GM15510 (cell line): ENCODE data around the gene BIRC5.

Experiments used
- POLR2A ChIP-seq: IDR thresholded peaks from 3 replicates; pipeline ENCODE4 v1.6.1; 2011; ENCODE audit warnings: borderline replicate concordance; ENCODE audit not compliant: insufficient read length; ENCODE audit errors: extremely low read depth

Gene BIRC5

DNA sequence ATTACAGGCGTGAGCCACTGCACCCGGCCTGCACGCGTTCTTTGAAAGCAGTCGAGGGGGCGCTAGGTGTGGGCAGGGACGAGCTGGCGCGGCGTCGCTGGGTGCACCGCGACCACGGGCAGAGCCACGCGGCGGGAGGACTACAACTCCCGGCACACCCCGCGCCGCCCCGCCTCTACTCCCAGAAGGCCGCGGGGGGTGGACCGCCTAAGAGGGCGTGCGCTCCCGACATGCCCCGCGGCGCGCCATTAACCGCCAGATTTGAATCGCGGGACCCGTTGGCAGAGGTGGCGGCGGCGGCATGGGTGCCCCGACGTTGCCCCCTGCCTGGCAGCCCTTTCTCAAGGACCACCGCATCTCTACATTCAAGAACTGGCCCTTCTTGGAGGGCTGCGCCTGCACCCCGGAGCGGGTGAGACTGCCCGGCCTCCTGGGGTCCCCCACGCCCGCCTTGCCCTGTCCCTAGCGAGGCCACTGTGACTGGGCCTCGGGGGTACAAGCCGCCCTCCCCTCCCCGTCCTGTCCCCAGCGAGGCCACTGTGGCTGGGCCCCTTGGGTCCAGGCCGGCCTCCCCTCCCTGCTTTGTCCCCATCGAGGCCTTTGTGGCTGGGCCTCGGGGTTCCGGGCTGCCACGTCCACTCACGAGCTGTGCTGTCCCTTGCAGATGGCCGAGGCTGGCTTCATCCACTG is at the start of gene BIRC5:
Gene BIRC5 (plus strand): TSS at position 238 of the 690 bp plus-strand sequence. CDS start 64 bp downstream, at position 302.
- TF ChIP-seq POLR2A = peak; percentile 69

DNA sequence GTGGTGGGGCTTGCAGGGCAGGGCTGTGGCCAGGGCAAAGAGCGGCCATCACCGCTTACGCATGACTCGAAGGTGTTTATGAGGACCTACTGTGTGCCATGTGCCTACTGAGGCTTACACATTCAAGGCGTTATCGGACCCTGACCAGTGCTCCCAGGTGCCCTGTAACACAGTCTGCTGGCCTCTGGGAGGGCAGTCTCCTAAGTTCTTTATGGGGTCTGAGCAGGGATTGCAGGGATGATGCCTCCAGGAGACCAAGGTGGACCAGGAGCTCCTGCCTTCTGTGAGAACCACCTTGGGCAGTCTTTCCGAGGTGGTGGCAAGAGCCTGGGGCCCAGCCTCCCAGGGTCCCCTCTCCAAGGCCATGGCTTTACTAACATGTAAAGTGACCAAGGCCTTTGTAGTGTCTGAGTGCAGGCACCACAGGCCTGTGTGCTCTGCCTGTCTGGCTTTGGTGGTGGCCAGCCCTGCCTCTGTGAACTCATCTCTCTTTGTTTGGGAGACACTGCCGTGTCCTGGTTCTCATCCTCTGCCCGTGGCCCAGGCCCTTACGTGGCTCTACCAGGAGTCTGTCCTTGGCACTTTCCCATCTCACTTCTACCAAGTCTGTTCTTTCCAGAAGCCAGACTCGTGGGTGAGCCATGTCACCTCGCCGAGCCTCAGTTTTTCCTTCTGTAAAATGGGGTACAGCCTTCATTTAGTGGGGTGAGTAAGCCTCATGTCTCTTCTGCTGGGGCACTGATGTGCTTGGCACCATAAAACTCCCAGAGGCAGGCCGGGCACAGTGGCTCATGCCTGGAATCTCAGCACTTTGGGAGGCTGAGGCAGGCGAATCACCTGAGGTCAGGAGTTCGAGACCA is 49.1 kb upstream of the BIRC5 start:
- no peak for TF ChIP-seq POLR2A

DNA sequence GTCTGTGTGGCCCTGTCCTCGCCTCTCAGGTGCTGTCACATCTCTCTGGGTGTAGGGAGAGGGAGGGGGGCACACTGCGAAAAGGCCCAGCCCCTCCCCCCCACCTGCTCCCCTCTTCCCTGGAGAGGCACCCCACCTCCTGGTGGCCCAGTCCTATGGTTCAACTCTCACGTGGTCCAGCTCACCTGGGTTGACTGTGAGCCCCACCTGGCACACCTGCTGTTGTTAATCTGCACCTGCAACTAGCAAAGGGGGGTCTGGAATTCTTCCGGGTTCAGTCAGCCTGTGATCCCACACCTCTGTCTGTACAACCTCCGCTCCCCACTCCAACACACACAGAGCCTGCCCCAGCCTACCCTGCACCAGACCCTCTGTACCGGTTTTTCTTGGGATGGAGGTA is 47.6 kb upstream of the BIRC5 start:
- TF ChIP-seq POLR2A = no peak

DNA sequence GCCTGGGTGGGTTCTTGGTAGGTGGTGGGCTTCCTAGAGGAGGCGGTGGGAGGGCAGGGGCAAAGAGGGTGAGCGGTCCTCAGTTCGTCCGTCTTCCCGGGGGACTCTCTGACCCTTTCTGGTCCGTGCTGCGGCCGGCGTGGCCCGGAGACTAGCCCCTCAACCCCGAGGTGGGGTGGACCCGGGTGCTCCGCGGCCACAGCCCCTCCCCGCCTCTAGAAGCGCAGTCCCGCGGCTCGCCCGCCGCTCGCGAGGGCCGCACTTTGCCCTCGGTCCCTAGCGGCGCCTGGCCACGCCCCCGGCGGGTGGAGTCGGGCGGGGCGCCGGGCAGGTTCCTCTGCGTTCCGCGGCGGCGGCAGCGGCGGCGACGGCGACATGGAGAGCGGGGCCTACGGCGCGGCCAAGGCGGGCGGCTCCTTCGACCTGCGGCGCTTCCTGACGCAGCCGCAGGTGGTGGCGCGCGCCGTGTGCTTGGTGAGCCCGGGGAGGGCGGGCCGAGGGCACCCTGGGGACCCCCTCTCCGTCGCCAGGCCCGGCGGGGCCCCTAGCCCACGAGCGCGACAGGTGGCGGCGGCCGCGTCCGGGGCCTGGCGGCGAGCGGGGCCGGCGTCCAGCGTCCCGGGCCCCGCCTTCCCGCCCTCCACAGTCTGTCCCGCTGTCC is 45.7 kb upstream of the BIRC5 start, which contains the start of gene SYNGR2:
Gene SYNGR2 (plus strand): TSS at position 340 of the 661 bp plus-strand sequence. CDS start 36 bp downstream, at position 376.
- peak; percentile 89 for TF ChIP-seq POLR2A

DNA sequence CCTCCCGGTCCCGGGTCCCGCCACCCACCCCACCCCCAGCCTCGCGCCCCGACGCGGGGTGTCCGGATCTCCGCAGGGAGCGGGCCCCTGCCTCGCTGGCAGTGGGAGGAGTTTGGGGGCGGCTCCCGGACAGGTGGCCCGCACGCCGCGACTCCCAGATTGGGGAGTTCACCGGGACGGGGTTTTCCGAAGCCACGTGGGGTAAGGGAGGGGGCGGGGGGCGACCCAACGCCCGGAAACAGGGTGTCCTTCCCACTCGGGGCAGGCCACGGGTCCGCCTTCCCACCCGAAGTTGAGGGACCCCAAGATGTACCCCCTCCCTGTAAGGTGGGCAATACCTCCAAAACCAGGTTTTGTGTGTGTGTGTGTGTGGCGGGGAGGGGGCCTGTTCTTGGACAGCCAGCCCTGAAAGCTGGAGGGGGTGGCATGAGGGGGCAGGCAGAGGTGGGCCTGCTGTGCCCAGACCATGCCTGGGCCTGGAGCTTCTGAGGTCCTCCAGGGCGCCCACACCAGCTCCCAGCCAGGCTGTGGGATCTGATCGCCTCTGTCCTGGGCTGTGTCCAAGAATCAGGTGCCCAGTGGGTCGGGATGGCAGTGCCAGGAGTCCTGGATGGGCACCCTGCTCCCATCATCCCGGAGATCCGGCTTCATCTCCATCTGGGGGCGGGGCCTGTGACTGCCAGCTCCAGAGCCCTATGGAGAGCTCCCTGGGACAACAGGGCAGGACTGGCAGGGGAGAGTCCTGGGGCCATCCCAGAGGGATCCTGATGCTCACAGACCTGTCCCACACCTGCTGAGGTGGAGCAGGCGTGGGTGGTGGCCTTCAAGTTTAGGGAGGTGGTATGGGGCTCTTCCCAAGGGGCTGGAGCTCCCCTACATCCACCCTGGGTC is 44.9 kb upstream of the BIRC5 start:
- no peak for TF ChIP-seq POLR2A

DNA sequence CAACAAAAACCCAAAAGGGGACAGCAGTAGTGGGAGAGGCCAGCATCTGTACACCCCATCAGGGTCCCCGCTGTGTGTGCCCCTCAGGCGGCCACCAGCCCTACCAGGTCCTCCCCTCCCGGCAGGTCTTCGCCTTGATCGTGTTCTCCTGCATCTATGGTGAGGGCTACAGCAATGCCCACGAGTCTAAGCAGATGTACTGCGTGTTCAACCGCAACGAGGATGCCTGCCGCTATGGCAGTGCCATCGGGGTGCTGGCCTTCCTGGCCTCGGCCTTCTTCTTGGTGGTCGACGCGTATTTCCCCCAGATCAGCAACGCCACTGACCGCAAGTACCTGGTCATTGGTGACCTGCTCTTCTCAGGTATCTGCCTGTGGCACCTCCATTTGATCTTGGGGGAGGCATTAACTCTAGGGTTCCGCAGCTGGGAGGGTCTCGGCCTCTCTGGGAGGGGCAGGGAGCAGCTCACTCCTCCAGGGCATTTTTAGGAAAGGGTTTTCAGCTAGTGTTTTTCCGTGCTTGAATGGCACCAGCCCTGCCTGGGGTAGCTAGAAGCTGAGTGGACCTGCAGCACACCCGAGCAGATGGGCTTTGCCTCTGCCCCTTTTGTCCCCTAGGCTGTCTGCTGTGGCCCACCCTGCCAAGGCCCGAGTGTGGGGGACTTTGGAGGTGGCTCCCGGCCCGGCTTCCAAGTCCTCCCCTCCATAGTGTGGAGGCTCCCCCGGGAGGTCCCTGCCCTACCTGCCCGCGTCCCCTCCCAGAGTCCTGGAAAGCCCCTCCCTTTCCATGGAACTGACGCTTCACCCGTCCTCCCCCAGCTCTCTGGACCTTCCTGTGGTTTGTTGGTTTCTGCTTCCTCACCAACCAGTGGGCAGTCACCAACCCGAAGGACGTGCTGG is 43.1 kb upstream of the BIRC5 start:
- no peak for TF ChIP-seq POLR2A

DNA sequence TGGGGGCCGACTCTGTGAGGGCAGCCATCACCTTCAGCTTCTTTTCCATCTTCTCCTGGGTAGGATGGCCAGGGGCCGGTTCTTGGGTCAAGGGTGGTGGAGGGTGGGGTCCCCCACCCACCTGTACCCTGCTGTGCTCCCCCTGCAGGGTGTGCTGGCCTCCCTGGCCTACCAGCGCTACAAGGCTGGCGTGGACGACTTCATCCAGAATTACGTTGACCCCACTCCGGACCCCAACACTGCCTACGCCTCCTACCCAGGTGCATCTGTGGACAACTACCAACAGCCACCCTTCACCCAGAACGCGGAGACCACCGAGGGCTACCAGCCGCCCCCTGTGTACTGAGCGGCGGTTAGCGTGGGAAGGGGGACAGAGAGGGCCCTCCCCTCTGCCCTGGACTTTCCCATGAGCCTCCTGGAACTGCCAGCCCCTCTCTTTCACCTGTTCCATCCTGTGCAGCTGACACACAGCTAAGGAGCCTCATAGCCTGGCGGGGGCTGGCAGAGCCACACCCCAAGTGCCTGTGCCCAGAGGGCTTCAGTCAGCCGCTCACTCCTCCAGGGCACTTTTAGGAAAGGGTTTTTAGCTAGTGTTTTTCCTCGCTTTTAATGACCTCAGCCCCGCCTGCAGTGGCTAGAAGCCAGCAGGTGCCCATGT is 42.3 kb upstream of the BIRC5 start:
- TF ChIP-seq POLR2A = peak; percentile 0

DNA sequence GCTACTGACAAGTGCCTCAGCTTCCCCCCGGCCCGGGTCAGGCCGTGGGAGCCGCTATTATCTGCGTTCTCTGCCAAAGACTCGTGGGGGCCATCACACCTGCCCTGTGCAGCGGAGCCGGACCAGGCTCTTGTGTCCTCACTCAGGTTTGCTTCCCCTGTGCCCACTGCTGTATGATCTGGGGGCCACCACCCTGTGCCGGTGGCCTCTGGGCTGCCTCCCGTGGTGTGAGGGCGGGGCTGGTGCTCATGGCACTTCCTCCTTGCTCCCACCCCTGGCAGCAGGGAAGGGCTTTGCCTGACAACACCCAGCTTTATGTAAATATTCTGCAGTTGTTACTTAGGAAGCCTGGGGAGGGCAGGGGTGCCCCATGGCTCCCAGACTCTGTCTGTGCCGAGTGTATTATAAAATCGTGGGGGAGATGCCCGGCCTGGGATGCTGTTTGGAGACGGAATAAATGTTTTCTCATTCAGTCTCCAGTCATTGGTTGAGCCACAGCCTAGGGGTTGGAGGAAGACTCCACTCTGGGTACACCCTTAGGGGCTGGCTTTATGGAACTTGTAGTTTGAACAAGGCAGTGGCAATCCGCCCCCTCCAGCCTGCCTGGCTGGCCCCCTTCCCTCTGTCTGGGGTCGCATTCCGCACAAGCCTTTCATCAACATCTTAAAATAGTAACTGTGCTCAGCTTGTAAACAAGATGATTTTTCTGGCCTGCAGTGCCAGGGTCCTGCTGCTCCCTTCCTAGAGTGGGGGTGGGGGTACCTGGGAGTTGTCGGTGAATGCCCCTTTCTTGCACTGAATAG is 41.6 kb upstream of the BIRC5 start:
- no peak for TF ChIP-seq POLR2A

DNA sequence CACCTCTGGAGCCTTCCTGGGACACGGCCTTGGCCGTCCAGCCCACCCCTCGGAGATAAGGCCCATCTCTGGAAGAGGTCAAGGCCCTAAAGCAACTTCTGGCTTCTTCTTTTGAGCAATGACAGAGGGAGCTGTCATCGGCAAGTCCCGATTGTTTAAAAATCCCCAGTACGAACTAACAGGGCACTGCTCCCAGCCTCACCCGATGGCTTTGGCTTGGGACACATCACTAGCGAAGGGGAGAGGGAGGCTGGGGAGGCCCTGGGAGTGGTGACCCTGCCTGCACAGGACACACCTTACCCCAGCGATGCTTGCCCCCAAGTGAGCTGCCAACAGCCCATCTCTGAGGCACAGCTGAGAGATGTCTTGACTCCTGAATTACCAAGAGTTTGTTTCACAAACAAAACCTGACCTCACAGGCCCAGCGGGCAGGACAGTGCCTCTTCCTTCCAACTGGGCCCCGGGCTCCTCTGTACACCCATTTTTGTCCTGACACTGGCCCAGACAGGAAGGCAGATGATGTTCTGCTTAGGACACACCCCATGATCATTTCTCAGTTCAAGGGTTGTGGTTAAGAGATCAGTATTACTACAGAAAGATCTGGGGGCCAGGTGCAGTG is 40.8 kb upstream of the BIRC5 start:
- no peak for TF ChIP-seq POLR2A

DNA sequence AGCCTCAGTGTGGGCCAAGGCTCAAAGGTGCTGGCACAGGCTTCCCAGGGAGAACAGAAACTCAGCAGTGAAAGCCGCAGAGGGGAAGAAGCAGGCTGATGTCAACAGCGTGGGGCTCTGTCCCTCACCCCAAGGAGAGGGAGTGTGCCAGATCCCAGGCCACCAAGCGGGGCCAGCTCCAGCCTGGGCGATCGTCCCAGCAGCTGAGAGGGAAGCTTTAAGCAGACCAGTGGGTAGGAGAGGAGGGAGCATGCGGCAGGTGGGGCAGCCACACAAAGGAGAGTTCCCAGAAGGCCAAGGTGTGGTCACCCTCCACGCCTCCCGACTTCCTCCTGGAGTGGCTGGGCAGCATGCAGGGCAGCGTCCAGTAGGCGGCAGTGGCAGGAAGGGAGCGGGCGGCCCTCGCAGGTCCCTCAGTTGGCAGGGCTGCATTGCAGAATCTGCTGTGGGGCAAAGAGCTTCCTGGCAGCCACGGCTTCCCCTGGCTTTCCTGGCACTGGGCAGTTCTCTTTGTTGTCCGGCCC is 39.6 kb upstream of the BIRC5 start:
- TF ChIP-seq POLR2A = peak; percentile 57

DNA sequence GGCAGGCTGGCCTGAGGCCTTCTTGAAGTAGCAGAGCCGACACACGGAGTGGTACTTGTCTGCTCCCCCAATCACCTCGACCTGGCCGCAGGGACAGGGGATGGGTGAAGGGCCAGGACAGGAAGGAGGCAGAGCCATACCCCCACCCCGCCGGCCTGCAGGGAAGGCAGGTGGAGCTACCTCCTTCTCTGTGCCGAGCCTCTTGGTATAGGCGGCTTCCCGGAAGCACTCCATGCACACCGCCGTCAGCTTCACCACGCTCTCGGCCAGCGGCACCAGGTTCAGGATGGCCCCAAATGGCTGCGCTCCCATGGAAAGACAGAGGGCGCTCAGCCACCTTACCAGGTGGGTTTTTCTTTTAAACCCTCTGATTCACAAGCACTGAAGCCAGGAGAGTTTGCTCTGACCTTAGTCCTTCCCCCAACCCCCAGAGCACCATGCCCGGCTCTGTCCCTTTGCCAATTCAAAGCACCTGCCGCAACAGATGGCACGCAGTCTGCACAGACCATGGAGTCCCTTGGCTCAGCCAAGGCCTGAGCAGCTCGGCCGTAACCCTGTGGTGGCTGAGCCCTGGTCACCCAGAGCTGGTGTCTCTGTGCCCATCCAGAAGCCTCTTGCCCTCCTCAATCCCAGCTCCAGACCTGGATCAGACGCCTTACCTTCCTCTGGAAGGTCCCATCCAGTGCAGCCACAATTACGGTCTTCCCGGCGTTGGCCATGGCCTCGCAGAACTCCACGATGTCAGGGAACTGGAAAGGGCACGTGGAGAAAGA is 39.0 kb upstream of the BIRC5 start:
- TF ChIP-seq POLR2A = no peak
